ENCODE data around the gene HOXC4.
"Not testable (repeated sequence)": the region's sequence is repeated elsewhere in the genome, so short reads cannot be mapped to it uniquely, and the experiment has no call there.

HOXC4 gene

DNA sequence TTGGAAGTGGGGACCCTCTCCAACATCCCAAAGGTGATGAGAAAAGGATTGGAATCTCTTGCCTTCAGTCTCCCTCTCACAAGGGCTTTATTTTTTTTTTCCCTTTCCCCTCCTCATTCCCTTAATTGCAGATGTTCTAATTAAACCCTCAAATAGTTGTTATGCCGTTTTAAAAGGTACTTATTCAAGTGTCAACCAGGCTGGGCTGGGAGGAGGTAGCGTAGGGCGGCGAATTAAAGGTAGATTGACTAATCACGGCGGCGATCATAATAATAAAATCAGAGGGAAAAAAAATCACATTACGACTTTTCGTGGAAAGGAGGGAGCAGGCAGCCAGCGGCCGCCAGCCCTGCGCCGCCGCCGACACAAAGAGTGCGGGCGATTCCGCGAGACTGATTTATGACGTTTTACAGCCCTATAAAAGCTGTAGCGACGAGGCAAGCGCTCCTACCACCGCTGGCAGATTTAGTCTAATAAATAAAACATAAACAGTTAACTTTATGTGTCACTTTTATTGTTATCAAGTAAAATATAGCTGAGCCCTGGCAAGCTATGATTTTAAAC lies 1.7 kb upstream of the HOXC4 start:
- in situ Hi-C loops (cut with MboI; ENCODE audit: low sequenced_read_pairs) = no loop called here

DNA sequence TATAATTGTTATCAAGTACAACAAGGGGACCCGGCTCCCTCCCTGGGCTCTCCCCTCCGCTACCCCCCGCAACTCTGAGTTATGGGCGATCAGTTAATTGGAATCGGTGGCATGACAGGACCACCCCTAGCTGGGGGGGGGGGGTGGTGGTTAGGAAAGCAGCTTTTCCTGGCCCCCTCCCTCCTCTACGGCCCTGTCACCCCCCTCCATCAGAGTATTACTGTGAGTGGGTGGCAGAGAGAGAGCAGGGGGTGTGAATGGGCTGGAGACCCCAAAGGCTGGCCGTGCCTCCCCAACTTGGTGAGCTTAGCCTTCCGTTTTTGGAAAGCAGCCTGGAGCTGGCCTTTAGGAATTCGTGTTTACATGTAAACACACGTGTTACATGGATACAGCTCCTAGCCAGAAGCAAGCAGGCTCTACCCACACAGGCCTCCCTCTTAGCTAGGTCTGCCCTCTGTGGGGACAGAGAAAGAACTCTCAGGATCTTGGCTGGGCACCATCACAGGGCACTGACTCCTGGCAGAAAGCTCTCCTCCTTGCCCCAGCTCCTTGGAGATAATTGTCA lies 1.1 kb upstream of the HOXC4 start:
- in situ Hi-C loops (cut with MboI; ENCODE audit: low sequenced_read_pairs) = no loop called here

- in situ Hi-C loops (cut with MboI; ENCODE audit: low sequenced_read_pairs) = no loop called here
Observed at GRCh38 chr12:54053003-54053750, 458 bp upstream of the HOXC4 start.

DNA sequence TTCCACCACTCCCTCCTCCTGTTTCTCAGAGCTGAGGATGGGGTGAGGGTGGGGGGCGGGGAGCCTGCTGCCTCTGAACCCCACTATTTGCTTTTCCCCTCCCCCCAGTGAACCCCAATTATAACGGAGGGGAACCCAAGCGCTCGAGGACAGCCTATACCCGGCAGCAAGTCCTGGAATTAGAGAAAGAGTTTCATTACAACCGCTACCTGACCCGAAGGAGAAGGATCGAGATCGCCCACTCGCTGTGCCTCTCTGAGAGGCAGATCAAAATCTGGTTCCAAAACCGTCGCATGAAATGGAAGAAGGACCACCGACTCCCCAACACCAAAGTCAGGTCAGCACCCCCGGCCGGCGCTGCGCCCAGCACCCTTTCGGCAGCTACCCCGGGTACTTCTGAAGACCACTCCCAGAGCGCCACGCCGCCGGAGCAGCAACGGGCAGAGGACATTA lies 1.1 kb downstream of the HOXC4 start:
- in situ Hi-C loops (cut with MboI; ENCODE audit: low sequenced_read_pairs) = no loop called here

GRCh38 chr12:54055552-54055951 lies 1.9 kb downstream of the HOXC4 start:
- in situ Hi-C loops (cut with MboI; ENCODE audit: low sequenced_read_pairs) = no loop called here

GRCh38 chr12:54056110-54056509 lies 2.5 kb downstream of the HOXC4 start:
- in situ Hi-C loops (cut with MboI; ENCODE audit: low sequenced_read_pairs) = no loop called here

GRCh38 chr12:54058128-54058768 lies 4.6 kb downstream of the HOXC4 start:
- in situ Hi-C loops (cut with MboI; ENCODE audit: low sequenced_read_pairs) = no loop called here

GRCh38 chr12:54059668-54060067 lies 6.0 kb downstream of the HOXC4 start:
- in situ Hi-C loops (cut with MboI; ENCODE audit: low sequenced_read_pairs) = no loop called here

GRCh38 chr12:54060174-54060974 lies 6.7 kb downstream of the HOXC4 start:
- in situ Hi-C loops (cut with MboI; ENCODE audit: low sequenced_read_pairs) = no loop called here

- in situ Hi-C loops (cut with MboI; ENCODE audit: low sequenced_read_pairs) = no loop called here
Observed at GRCh38 chr12:54060975-54061778, 7.5 kb downstream of the HOXC4 start.

DNA sequence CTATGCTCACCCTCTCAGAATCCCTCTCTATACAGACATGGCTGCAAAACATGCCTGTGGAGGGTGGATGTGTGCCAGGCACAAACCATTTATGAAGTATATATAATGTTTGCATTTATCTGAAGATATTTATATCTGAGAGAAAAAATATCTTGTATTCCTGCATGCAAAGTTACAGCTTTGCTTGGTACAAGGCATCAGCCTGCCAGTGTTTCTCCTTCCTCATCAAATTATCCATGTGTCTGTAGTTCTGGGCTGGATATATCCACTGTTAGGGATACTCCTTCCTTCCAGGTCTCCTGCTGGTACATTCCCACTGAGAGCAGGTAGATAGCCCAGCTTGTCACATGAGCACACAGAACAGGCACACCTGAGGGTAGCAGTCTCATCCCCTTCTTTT lies 12.0 kb downstream of the HOXC4 start:
- in situ Hi-C loops (cut with MboI; ENCODE audit: low sequenced_read_pairs) = no loop called here

DNA sequence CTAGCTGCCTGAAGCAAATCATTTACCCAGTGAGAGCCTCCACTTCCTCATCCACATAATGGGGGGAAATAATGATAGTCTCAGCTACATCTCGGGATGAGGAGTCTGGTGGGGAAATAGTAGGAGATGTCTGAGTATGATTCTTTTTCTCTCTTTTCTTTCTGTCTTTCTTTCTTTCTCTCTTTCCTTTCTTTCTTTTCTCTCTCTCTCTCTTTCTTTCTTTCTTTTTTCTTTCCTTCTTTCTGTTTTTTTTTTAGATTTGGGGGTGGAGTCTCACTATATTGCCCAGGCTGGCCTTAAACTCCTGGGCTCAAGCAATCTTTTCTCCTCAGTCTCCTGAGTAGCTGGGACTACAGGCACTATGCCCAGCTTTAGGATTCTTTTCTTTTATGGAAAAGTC lies 12.8 kb downstream of the HOXC4 start:
- in situ Hi-C loops (cut with MboI; ENCODE audit: low sequenced_read_pairs) = no loop called here

DNA sequence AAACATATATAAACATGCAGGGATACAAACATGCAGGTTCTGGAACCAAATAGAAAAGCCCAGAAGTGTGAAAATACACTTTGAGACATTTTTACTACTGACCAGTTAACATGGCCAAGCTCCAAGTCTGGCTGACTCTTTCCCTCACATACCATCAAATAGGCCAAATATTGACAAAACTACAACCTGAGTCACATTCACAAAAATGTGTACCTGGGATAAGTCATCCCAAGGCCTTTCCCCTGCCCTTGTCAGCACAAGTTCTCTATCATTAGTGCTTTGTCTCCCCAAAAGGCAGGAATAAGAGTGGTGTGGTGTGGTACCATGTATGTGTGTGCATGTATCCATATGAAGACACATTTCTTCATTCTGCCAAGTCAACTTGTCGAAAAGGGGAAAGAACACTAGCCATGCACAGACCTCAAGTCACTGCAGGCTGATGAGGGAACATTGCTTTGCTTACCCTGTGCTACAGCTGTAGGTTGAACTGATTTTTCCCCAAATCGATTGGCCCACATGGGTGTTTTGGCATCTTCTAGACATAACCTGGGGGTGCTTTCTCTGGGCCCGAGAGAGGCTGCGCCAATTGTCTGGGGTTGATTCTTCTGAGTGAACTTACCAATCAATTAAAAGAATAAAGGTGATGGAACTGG lies 14.9 kb downstream of the HOXC4 start:
- in situ Hi-C loops (cut with MboI; ENCODE audit: low sequenced_read_pairs) = no loop called here

GRCh38 chr12:54071942-54072341 lies 18.3 kb downstream of the HOXC4 start:
- in situ Hi-C loops (cut with MboI; ENCODE audit: low sequenced_read_pairs) = no loop called here

DNA sequence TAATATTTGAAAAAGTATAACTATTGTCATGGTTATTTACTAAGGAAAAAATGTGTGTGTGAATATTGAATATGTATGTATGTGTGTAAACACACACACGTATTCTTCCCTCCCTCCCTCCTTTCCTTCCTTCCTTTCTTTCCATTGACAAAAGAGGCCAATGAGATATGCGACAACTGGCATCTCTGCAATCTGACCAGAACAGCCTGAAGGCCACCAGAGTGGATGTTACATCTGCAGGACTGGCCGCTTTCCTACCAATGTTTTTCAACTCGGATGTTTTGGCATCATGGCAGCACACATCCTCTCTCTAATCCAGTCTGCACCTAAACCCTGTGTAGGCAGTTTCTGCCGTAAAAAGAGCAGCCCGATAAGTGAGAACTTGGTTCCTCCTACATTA lies 20.7 kb downstream of the HOXC4 start:
- in situ Hi-C loops (cut with MboI; ENCODE audit: low sequenced_read_pairs) = no loop called here

DNA sequence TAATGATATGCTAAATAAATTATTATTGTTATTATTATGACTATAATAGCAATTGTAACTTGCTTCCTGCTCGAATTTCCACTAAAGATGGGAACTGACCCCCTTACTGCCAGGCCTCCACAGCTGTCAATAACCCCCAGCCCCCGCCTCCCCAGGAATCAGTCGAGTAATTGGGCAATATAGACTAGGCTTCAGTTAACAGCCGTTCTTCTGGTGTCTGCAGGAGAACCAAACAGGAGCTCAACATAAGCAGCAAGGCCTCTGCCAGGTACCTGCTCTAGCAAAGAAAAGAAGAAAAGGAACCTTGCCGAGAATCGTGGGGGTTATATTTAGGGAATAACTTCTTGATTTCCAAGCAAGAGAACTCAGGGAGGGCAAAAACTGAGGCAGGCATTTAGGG lies 21.8 kb downstream of the HOXC4 start:
- in situ Hi-C loops (cut with MboI; ENCODE audit: low sequenced_read_pairs) = no loop called here

DNA sequence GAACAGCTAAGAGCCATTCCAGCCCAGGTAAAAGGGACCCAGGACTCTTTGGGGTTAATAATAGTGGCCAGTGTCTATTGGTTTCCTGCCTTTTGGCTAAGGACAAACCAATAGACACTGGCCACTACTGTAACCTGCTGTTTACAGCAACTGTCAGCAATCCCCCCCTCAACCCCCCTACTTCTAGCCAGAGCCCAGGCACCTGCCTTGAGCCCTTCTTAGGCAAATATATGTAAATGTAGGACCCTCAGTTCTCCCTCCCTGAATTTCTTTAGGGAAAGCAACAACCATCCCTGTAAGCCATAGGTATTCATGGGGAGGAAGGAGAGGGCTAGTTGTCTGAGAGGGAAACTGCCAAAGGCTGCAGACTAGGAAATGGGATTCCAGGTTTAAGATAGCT lies 22.3 kb downstream of the HOXC4 start:
- in situ Hi-C loops (cut with MboI; ENCODE audit: low sequenced_read_pairs) = no loop called here

DNA sequence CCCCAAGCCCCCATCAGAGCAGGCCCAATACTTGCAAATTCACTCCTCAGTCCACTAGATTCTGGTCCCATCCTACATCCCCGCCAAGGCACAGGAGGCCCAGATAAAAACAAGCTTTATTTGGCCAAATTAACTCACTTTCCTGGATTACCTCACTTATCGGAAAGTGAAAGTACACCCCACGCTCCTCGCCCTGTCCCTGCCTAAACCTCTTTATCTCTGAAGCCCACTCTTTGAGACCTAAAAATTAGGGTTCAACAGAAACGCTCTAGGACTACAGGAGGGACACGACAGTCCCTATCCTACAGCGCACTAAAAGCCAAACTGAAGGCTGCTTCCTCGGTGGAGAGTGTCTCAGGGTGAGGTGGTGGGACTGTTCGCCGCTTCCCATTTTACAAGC lies 24.2 kb downstream of the HOXC4 start:
- in situ Hi-C loops (cut with MboI; ENCODE audit: low sequenced_read_pairs) = not testable (repeated sequence)

DNA sequence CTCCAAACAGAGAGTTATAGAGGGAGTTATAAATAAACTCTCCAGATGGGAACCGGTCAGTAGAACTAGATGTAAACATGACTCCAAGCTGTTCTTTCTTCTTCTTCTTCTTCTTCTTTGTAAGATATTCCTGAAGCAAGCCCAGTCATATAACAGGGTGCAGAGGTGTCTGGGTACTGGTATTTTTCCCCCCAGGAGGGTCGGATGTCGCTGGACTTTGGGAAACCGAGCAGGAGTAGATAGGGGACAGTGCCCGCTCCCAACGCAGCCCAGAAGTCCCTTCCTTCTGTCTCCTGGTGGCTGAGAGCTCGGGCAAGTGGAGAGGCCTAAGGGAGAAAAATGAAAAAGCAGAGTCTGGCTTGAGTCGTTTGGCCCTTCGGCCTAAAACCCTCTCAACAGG lies 25.5 kb downstream of the HOXC4 start:
- in situ Hi-C loops (cut with MboI; ENCODE audit: low sequenced_read_pairs) = not testable (repeated sequence)

Measured in hTERT RPE-1 (cell line).